ENCODE results near the gene MACROH2A1.

The MACROH2A1 gene

DNA sequence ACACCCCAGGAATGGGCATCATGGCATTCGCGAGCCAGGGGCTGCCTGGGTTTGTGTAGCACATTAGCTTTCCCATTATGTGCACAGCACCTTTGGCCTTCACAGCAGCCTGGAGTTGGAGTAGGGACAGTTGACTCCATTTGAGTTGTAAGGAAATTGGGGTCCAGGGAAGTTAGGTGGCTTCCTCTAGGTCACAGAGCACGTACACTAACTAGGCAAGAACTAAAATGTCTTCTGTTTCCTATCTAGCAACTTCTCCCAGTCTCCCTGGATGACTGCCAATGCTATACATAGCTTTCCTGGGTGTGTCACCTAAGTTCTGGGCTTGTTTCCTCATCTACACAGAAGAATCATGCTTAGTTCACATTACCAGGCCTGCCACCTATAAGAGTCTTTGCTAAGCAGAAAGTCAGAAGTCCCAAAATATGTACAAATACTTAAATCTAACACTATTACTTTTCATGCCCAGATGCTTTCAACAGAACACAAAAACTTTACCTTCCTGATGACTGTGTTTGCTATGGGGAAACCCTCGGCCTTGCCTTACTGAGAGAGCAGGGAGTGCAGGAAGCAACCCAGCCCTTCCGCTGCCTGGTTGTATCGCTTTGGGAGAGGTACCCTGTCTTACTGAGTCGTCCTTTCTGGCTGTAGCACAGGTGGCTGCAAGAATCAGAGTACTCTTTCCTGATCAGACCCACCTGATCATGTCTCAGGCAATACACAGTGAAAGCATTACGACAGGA is 12.0 kb downstream of the MACROH2A1 start:
- peaks cover 45 to 57% of the 10 kb centered on the region in 2 donors for H3K36me3 ChIP-seq (ENCODE audit: control insufficient read depth in 2 of 2, insufficient read depth in 2 of 2, low read length in 2 of 2)
- H3K9ac ChIP-seq (ENCODE audit: low read length in 2 of 2), result peak overlapping the region in 1 of 2 donors; percentile 3
- no peak overlapping the region for H3K27ac ChIP-seq (ENCODE audit: low read length)
- H3K4me3 ChIP-seq (ENCODE audit: low read length in 2 of 2), result no peak overlapping the region
- H3K9me3 ChIP-seq (ENCODE audit: control insufficient read depth in 2 of 2, low read length in 2 of 2), result no peaks in the 10 kb centered on the region
- H3K27me3 ChIP-seq (ENCODE audit: control insufficient read depth in 1 of 2, insufficient read depth in 2 of 2, low read length in 2 of 2), result no peaks in the 10 kb centered on the region
- peaks cover 30% of the 10 kb centered on the region for H3K4me1 ChIP-seq (ENCODE audit: control insufficient read depth, insufficient read depth, low read length)

DNA sequence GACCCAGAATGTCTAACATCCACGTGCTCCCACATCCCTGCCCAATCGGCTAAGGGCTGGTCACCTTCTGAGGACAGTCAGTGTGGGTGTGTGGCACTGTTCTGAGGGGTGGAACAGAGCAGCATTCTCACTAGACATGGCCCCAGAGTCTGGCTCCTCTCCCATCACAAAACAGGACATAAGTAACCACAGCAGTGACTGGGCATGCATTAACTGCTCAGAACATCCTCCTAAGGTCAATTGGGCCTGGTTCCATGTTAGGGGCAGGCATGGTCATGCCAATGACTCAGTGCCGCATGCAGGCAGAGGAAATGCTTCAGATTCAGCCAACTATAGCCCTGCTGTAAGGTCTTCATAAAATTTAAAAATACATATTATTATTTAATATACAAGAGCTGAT is 12.9 kb downstream of the MACROH2A1 start:
- H3K4me1 ChIP-seq (ENCODE audit: control insufficient read depth, insufficient read depth, low read length), result peaks cover 21% of the 10 kb centered on the region
- no peak overlapping the region for H3K9ac ChIP-seq (ENCODE audit: low read length in 2 of 2)
- no peak overlapping the region for H3K4me3 ChIP-seq (ENCODE audit: low read length in 2 of 2)
- H3K27me3 ChIP-seq (ENCODE audit: control insufficient read depth in 1 of 2, insufficient read depth in 2 of 2, low read length in 2 of 2), result no peaks in the 10 kb centered on the region
- H3K9me3 ChIP-seq (ENCODE audit: control insufficient read depth in 2 of 2, low read length in 2 of 2), result no peaks in the 10 kb centered on the region
- no peak overlapping the region for H3K27ac ChIP-seq (ENCODE audit: low read length)
- H3K36me3 ChIP-seq (ENCODE audit: control insufficient read depth in 2 of 2, insufficient read depth in 2 of 2, low read length in 2 of 2), result peaks cover 45 to 52% of the 10 kb centered on the region in 2 donors

- Histone ChIP-seq H3K27ac (ENCODE audit: low read length) (no peak overlapping the region), H3K36me3 (ENCODE audit: control insufficient read depth in 2 of 2, insufficient read depth in 2 of 2, low read length in 2 of 2) (peaks cover 45 to 52% of the 10 kb centered on the region in 2 donors)
These were observed 13.5 kb downstream of the MACROH2A1 start for GRCh38 chr5:135385576-135385975.

GRCh38 chr5:135384898-135385297 is 14.1 kb downstream of the MACROH2A1 start:
- Histone ChIP-seq H3K9ac (ENCODE audit: low read length in 2 of 2) (no peak overlapping the region), H3K9me3 (ENCODE audit: control insufficient read depth in 2 of 2, low read length in 2 of 2) (no peaks in the 10 kb centered on the region), H3K27ac (ENCODE audit: low read length) (no peak overlapping the region), H3K27me3 (ENCODE audit: control insufficient read depth in 1 of 2, insufficient read depth in 2 of 2, low read length in 2 of 2) (no peaks in the 10 kb centered on the region), H3K36me3 (ENCODE audit: control insufficient read depth in 2 of 2, insufficient read depth in 2 of 2, low read length in 2 of 2) (peaks cover 48 to 49% of the 10 kb centered on the region in 2 donors), H3K4me1 (ENCODE audit: control insufficient read depth, insufficient read depth, low read length) (peaks cover 20% of the 10 kb centered on the region), H3K4me3 (ENCODE audit: low read length in 2 of 2) (no peak overlapping the region)

More at GRCh38 chr5:135385576-135385975, 13.5 kb downstream of the MACROH2A1 start:
- Histone ChIP-seq H3K9me3 (ENCODE audit: control insufficient read depth in 2 of 2, low read length in 2 of 2) (no peaks in the 10 kb centered on the region), H3K27me3 (ENCODE audit: control insufficient read depth in 1 of 2, insufficient read depth in 2 of 2, low read length in 2 of 2) (no peaks in the 10 kb centered on the region), H3K4me3 (ENCODE audit: low read length in 2 of 2) (no peak overlapping the region), H3K4me1 (ENCODE audit: control insufficient read depth, insufficient read depth, low read length) (peaks cover 21% of the 10 kb centered on the region), H3K9ac (ENCODE audit: low read length in 2 of 2) (no peak overlapping the region)

DNA sequence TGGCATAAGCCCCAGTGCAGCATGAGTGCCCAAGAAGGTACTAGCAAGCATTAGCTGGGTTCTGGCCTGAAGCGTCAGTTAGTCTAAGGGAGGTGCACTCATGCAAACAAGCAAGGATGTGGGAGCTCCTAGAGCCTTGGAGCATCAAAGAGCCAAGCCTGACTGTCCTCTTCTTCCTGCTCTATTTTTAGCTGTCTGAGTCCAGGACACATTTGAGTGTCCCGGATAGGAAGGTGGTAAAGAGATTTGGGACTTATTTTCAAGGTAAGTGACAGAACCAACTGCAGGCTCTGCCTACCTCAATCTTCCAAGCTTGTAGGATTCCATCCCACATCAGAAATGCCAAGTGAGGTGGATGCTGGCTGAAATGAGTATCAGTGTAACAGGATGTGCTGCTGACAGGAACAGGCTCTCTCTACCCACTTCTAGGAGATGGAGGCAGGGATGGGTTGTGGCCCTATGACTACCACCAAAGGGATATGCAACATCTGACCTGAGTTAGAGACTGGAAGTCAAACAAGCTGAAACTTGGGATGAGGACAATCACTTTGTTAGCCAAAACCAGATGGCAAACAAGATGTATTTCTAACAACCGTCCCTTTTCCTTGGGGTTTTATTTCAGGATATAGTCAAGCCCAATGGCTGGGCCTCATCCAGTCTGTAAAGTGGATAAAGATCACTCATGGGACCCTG is 15.1 kb downstream of the MACROH2A1 start:
- H3K4me1 ChIP-seq (ENCODE audit: control insufficient read depth, insufficient read depth, low read length), result peaks cover 27% of the 10 kb centered on the region
- H3K9me3 ChIP-seq (ENCODE audit: control insufficient read depth in 2 of 2, low read length in 2 of 2), result no peaks in the 10 kb centered on the region
- no peak overlapping the region for H3K9ac ChIP-seq (ENCODE audit: low read length in 2 of 2)
- H3K4me3 ChIP-seq (ENCODE audit: low read length in 2 of 2), result no peak overlapping the region
- no peaks in the 10 kb centered on the region for H3K27me3 ChIP-seq (ENCODE audit: control insufficient read depth in 1 of 2, insufficient read depth in 2 of 2, low read length in 2 of 2)
- no peak overlapping the region for H3K27ac ChIP-seq (ENCODE audit: low read length)
- H3K36me3 ChIP-seq (ENCODE audit: control insufficient read depth in 2 of 2, insufficient read depth in 2 of 2, low read length in 2 of 2), result peaks cover 43 to 50% of the 10 kb centered on the region in 2 donors

- H3K27ac ChIP-seq (ENCODE audit: low read length), result no peak overlapping the region
- H3K4me3 ChIP-seq (ENCODE audit: low read length in 2 of 2), result no peak overlapping the region
- H3K36me3 ChIP-seq (ENCODE audit: control insufficient read depth in 2 of 2, insufficient read depth in 2 of 2, low read length in 2 of 2), result peaks cover 41 to 53% of the 10 kb centered on the region in 2 donors
- no peaks in the 10 kb centered on the region for H3K27me3 ChIP-seq (ENCODE audit: control insufficient read depth in 1 of 2, insufficient read depth in 2 of 2, low read length in 2 of 2)
- H3K9me3 ChIP-seq (ENCODE audit: control insufficient read depth in 2 of 2, low read length in 2 of 2), result no peaks in the 10 kb centered on the region
- no peak overlapping the region for H3K9ac ChIP-seq (ENCODE audit: low read length in 2 of 2)
- H3K4me1 ChIP-seq (ENCODE audit: control insufficient read depth, insufficient read depth, low read length), result peaks cover 30% of the 10 kb centered on the region
These were observed 16.1 kb downstream of the MACROH2A1 start for GRCh38 chr5:135382981-135383380.

DNA sequence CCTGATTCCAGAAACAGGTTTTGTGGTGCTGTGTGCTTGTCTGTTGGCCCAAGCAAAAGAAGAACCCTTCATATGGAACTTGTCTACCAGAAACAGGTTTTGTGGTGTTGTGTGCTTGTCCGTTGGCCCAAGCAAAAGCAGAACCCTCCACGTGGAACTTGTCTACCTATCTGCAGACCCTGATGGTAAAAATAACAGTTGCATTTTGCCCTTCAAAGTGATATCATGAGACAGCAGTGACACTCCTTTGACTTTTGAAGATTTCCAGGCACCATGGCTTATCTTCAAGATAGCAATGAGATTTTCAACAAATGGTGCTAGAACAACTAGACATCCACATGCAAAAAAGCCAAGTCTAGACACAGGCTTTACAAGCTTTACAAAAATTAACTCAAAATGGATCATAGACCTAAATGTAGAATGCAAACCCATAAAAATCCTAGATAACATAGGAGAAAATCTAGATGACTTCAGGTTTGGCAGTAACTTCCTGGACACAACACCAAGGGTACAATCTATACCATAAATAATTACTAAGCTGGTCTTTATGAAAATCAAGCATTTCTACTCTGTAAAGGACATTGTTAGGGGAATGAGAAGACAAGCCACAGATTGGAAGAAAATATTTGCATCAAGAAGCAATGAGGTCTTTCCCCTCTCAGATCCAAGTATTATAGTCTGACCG is 16.8 kb downstream of the MACROH2A1 start:
- H3K27ac ChIP-seq (ENCODE audit: low read length), result no peak overlapping the region
- H3K9me3 ChIP-seq (ENCODE audit: control insufficient read depth in 2 of 2, low read length in 2 of 2), result no peaks in the 10 kb centered on the region
- no peak overlapping the region for H3K9ac ChIP-seq (ENCODE audit: low read length in 2 of 2)
- no peak overlapping the region for H3K4me3 ChIP-seq (ENCODE audit: low read length in 2 of 2)
- H3K27me3 ChIP-seq (ENCODE audit: control insufficient read depth in 1 of 2, insufficient read depth in 2 of 2, low read length in 2 of 2), result no peaks in the 10 kb centered on the region
- peaks cover 38 to 50% of the 10 kb centered on the region in 2 donors for H3K36me3 ChIP-seq (ENCODE audit: control insufficient read depth in 2 of 2, insufficient read depth in 2 of 2, low read length in 2 of 2)
- H3K4me1 ChIP-seq (ENCODE audit: control insufficient read depth, insufficient read depth, low read length), result peaks cover 27% of the 10 kb centered on the region

- H3K4me1 ChIP-seq (ENCODE audit: control insufficient read depth, insufficient read depth, low read length), result peaks cover 22% of the 10 kb centered on the region
These were observed 19.9 kb downstream of the MACROH2A1 start for GRCh38 chr5:135379046-135379654.

DNA sequence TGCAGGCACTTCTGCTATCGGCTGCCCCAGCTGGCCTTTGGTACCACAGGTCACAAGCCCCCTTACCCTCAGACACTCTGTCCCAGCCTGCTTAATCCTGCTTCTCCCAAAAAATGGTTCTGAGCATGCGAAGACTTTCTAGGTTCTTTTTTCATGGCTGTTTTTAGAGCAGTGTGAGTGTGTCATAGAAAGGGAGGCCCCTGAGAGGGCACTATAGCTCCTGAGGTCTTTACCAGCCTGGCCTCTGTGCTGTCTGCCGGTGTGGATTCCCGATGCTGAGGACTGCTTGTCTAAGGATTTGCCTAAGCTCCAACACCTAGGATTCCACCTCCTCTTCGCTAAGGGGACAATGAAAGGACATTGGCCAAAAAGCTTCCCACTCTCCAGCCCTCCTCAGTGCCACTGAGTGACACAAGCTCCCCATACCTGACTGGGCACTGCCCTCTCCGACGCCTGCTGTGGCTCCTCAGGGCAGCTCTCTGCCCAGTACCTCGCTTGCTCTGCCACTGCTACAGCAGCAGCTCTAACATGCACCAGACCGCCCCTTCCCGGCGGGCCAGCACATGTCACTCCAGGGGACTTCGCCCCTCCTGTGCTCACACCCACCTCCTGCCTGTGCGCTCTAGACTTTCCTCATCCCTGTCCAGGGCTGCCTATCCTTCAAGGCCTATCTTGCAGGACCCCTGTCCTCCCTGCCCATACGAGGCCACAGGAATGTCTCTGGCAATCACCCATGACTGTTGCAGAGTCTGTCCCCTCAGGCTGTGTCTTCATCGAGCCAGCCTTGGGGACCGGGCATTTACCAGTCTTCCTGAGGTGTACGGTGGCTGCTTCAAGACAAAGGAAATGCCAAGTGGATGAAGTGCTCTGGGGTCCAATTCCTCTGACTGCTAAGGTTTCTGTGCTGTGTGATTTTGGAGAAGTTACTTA is 21.0 kb downstream of the MACROH2A1 start:
- no peaks in the 10 kb centered on the region for H3K9me3 ChIP-seq (ENCODE audit: control insufficient read depth in 2 of 2, low read length in 2 of 2)
- H3K4me3 ChIP-seq (ENCODE audit: low read length in 2 of 2), result no peak overlapping the region
- no peak overlapping the region for H3K9ac ChIP-seq (ENCODE audit: low read length in 2 of 2)
- H3K27ac ChIP-seq (ENCODE audit: low read length), result no peak overlapping the region
- no peaks in the 10 kb centered on the region for H3K27me3 ChIP-seq (ENCODE audit: control insufficient read depth in 1 of 2, insufficient read depth in 2 of 2, low read length in 2 of 2)
- H3K36me3 ChIP-seq (ENCODE audit: control insufficient read depth in 2 of 2, insufficient read depth in 2 of 2, low read length in 2 of 2), result peaks cover 16 to 23% of the 10 kb centered on the region in 2 donors
- H3K4me1 ChIP-seq (ENCODE audit: control insufficient read depth, insufficient read depth, low read length), result peaks cover 27% of the 10 kb centered on the region

More at GRCh38 chr5:135379046-135379654, 19.9 kb downstream of the MACROH2A1 start:
- no peak overlapping the region for H3K4me3 ChIP-seq (ENCODE audit: low read length in 2 of 2)
- peaks cover 22 to 30% of the 10 kb centered on the region in 2 donors for H3K36me3 ChIP-seq (ENCODE audit: control insufficient read depth in 2 of 2, insufficient read depth in 2 of 2, low read length in 2 of 2)
- H3K9ac ChIP-seq (ENCODE audit: low read length in 2 of 2), result no peak overlapping the region
- no peak overlapping the region for H3K27ac ChIP-seq (ENCODE audit: low read length)
- H3K9me3 ChIP-seq (ENCODE audit: control insufficient read depth in 2 of 2, low read length in 2 of 2), result no peaks in the 10 kb centered on the region
- no peaks in the 10 kb centered on the region for H3K27me3 ChIP-seq (ENCODE audit: control insufficient read depth in 1 of 2, insufficient read depth in 2 of 2, low read length in 2 of 2)
